SK-N-SH (cell line): ENCODE measurements around the gene KCNAB3. TPM values are rescaled to one million over a fixed set of nuclear protein-coding genes. Genes with fewer than 3 reads are reported as not detected.

ENCODE experiments used
- CTCF ChIA-PET: fragments of 300-600, 350-600 bp; formaldehyde crosslinking; extraction: SDS; loops from one replicate; lab custom pipeline; 2021; lab: Yijun Ruan, JAX
- POLR2A ChIA-PET: fragments of 350-600 bp; sonication (Branson Sonifier 250); formaldehyde crosslinking; extraction: SDS; loops from one replicate; lab custom pipeline; 2020; ENCODE audit warnings: antibody characterized with exemption, inconsistent platforms; lab: Yijun Ruan, JAX
- DNase-seq: peaks from one replicate; pipeline ENCODE4 v3.0.0; 2012
- H2AFZ ChIP-seq: fragments of 200-600 bp; sonication (generic); 2 replicates; pipeline ENCODE4 v1.8.1; 2016; ENCODE audit warnings: antibody characterized with exemption, mild to moderate bottlenecking, low read depth
- H3F3A ChIP-seq: fragments of 200-600 bp; sonication (generic); replicated peaks from 2 replicates; pipeline ENCODE3; 2016; ENCODE audit warnings: antibody characterized with exemption, mild to moderate bottlenecking; ENCODE audit not compliant: insufficient read depth
- H3K27ac ChIP-seq, 2 experiments: fragments of 200-500 bp in 1 of 2; fragments of 200-600 bp in 1 of 2; sonication (Bioruptor generic) in 1 of 2; sonication (generic), shearing (Covaris generic) in 1 of 2; 2 replicates each; pipeline versions ENCODE4 v1.5.1 to v1.6.1; 2014 to 2016; ENCODE audit warnings: low read depth in 2 of 2, inconsistent platforms in 1 of 2, low read length in 1 of 2, mild to moderate bottlenecking in 1 of 2, mixed read lengths in 1 of 2
- H3K27me3 ChIP-seq: fragments of 200-600 bp; sonication (generic), shearing (Covaris generic); 2 replicates; pipeline ENCODE4 v1.6.1; 2016; ENCODE audit warnings: mixed run types; ENCODE audit not compliant: insufficient read depth
- H3K36me3 ChIP-seq, 2 experiments: fragments of 200-500 bp in 1 of 2; fragments of 200-600 bp in 1 of 2; sonication (Bioruptor generic) in 1 of 2; sonication (generic) in 1 of 2; replicated peaks in 1 of 2; 2 replicates each; pipeline versions ENCODE3 to v1.5.1; 2014 to 2016; ENCODE audit warnings: low read length in 1 of 2, mild to moderate bottlenecking in 1 of 2; ENCODE audit not compliant: insufficient read depth in 2 of 2, control insufficient read depth in 1 of 2
- H3K4me1 ChIP-seq, 2 experiments: fragments of 200-500 bp in 1 of 2; fragments of 200-600 bp in 1 of 2; sonication (Bioruptor generic) in 1 of 2; sonication (generic), shearing (Covaris generic) in 1 of 2; 2 replicates each; pipeline versions ENCODE4 v1.5.1 to v1.6.1; 2014 to 2016; ENCODE audit warnings: low read depth in 1 of 2, low read length in 1 of 2, mixed run types in 1 of 2; ENCODE audit not compliant: insufficient read depth in 2 of 2, control insufficient read depth in 1 of 2
- H3K4me2 ChIP-seq: fragments of 200-600 bp; sonication (generic), shearing (Covaris generic); 2 replicates; pipeline ENCODE4 v1.6.1; 2017; ENCODE audit warnings: mixed run types
- H3K4me3 ChIP-seq, 2 experiments: fragments of 200-500 bp in 1 of 2; fragments of 200-600 bp in 1 of 2; sonication (Bioruptor generic) in 1 of 2; sonication (generic), shearing (Covaris generic) in 1 of 2; 2 replicates each; pipeline versions ENCODE4 v1.5.1 to v1.8.1; 2014 to 2016; ENCODE audit warnings: low read depth in 2 of 2, inconsistent platforms in 1 of 2, low read length in 1 of 2, mild to moderate bottlenecking in 1 of 2, mixed read lengths in 1 of 2, moderate library complexity in 1 of 2
- H3K79me2 ChIP-seq: fragments of 200-600 bp; sonication (generic); 2 replicates; pipeline ENCODE4 v1.8.1; 2017; ENCODE audit warnings: mild to moderate bottlenecking; ENCODE audit not compliant: insufficient read depth
- H3K9ac ChIP-seq: fragments of 200-600 bp; sonication (generic); 2 replicates; pipeline ENCODE4 v1.6.1; 2017; ENCODE audit warnings: mixed run types
- H3K9me2 ChIP-seq: fragments of 200-600 bp; sonication (generic); 2 replicates; pipeline ENCODE4 v1.6.1; 2017; ENCODE audit warnings: mixed run types
- H3K9me3 ChIP-seq: fragments of 200-600 bp; sonication (generic); 2 replicates; pipeline ENCODE4 v1.6.1; 2017; ENCODE audit warnings: mixed run types, mild to moderate bottlenecking, moderate library complexity
- H4K20me1 ChIP-seq: fragments of 200-600 bp; sonication (generic); 2 replicates; pipeline ENCODE4 v1.6.1; 2017; ENCODE audit warnings: mild to moderate bottlenecking, mixed run types; ENCODE audit not compliant: insufficient read depth
- CHD2 ChIP-seq: fragments of 150-350 bp; IDR thresholded peaks from 2 replicates; pipeline ENCODE4 v1.6.1; 2018; ENCODE audit warnings: low read length; ENCODE audit not compliant: partially characterized antibody
- FOSL2 ChIP-seq: IDR thresholded peaks from 2 replicates; pipeline ENCODE4 v1.4.0; 2012; ENCODE audit warnings: low read depth, mild to moderate bottlenecking, moderate library complexity, borderline replicate concordance
- JUND ChIP-seq: IDR thresholded peaks from 2 replicates; pipeline ENCODE4 v1.4.0; 2012
- NFIC ChIP-seq: IDR thresholded peaks from 2 replicates; pipeline ENCODE4 v1.4.0; 2012; ENCODE audit warnings: borderline replicate concordance
- RCOR1 ChIP-seq: fragments of 150-350 bp; IDR thresholded peaks from 2 replicates; pipeline ENCODE4 v1.6.1; 2017; ENCODE audit warnings: antibody characterized with exemption, low read length
- RFX5 ChIP-seq: IDR thresholded peaks from 2 replicates; pipeline ENCODE4 v1.6.1; 2012; ENCODE audit warnings: mild to moderate bottlenecking, improper control_type of control experiment, low read length
- TAF1 ChIP-seq: IDR thresholded peaks from 2 replicates; pipeline ENCODE4 v1.6.1; 2012; ENCODE audit warnings: low read depth, mild to moderate bottlenecking, low read length, moderate library complexity, borderline replicate concordance
- WGBS: methylation state at CpG from one replicate; pipeline ENCODE4 v1.1.6; 2017; ENCODE audit warnings: low lambda C conversion rate; 5-methylcytosine and 5-hydroxymethylcytosine counted together
- polyA plus RNA-seq, 3 experiments: library from polyadenylated mRNA; depleted of rRNA; stranded (reverse); fragments of >200 nt; gene quantifications; 2 replicates each; pipeline ENCODE4 v1.2.3, GENCODE V29; 2012
- TF ChIP-seq, protein P1 (sequence below): IDR thresholded peaks from 2 replicates; pipeline ENCODE4 v1.4.0; 2012; ENCODE audit warnings: low read depth, borderline replicate concordance
- TF ChIP-seq, protein P2 (sequence below): IDR thresholded peaks from 2 replicates; pipeline ENCODE4 v1.4.0; 2012; ENCODE audit warnings: low read depth, borderline replicate concordance
- TF ChIP-seq, protein P3 (sequence below): fragments of 200-600 bp; sonication (generic); IDR thresholded peaks from 2 replicates; pipeline ENCODE4 v1.6.1; 2017; ENCODE audit warnings: antibody characterized with exemption, mild to moderate bottlenecking, moderate library complexity

KCNAB3 gene
- polyA plus RNA-seq, 1 of the 3 experiments (the other 2 are of a cell fraction), result 4.4 TPM

DNA sequence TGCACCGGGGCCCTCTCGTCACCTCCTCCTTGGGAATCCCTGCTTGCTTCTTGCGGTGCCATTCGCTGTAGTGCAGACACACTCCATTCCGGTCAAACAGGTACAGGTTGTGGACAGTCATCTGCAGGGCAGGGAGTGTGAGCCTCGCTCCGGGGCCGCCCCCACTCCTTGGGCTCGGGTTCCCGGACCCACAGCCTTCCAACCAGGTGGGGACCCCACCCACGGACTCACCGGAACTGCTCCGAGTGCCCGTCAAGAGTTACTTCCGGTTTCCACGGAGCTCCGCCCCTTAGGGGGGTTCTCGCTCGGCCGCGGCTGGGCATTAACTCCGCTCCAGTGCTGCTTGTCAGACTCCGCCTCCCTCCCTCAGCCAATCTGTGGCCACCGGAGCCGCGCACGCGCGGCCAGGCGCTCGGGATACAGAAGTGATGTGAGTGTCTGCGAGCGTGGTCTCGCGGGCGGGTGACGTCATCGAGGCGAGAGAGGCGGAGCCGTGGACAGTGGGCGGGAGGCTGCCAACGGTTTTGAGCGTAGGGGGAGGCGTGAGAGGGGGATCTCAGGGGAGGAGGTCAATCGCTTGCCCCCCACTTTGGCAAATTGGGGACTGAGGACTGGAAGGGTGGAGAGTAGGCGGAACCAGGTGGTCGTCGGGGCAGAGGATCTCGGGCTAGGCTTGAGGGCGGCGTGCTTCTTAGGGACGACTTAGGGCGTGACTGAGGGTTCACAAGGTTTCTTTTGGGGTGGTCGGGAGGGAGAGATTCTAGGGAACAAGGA lies 2.2 kb upstream of the KCNAB3 start, which contains the start of the genes CNTROB and TRAPPC1 (continued):
- TF ChIP-seq TAF1 (peak; percentile 29; the same call in 1 of the 2 replicates), CHD2 (peak; percentile 98), RFX5 (no peak; the same call in none of the 2 replicates), NFIC (no peak), FOSL2 (peak; percentile 6; the same call in 1 of the 2 replicates), RCOR1 (0 out of 2 replicates have a peak, but pooled peaks have one; percentile 7), JUND (no peak)
- TF ChIP-seq, protein P1, sequence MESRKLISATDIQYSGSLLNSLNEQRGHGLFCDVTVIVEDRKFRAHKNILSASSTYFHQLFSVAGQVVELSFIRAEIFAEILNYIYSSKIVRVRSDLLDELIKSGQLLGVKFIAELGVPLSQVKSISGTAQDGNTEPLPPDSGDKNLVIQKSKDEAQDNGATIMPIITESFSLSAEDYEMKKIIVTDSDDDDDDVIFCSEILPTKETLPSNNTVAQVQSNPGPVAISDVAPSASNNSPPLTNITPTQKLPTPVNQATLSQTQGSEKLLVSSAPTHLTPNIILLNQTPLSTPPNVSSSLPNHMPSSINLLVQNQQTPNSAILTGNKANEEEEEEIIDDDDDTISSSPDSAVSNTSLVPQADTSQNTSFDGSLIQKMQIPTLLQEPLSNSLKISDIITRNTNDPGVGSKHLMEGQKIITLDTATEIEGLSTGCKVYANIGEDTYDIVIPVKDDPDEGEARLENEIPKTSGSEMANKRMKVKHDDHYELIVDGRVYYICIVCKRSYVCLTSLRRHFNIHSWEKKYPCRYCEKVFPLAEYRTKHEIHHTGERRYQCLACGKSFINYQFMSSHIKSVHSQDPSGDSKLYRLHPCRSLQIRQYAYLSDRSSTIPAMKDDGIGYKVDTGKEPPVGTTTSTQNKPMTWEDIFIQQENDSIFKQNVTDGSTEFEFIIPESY, result peak; percentile 95
- TF ChIP-seq, protein P2, sequence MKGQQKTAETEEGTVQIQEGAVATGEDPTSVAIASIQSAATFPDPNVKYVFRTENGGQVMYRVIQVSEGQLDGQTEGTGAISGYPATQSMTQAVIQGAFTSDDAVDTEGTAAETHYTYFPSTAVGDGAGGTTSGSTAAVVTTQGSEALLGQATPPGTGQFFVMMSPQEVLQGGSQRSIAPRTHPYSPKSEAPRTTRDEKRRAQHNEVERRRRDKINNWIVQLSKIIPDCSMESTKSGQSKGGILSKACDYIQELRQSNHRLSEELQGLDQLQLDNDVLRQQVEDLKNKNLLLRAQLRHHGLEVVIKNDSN, result no peak

DNA sequence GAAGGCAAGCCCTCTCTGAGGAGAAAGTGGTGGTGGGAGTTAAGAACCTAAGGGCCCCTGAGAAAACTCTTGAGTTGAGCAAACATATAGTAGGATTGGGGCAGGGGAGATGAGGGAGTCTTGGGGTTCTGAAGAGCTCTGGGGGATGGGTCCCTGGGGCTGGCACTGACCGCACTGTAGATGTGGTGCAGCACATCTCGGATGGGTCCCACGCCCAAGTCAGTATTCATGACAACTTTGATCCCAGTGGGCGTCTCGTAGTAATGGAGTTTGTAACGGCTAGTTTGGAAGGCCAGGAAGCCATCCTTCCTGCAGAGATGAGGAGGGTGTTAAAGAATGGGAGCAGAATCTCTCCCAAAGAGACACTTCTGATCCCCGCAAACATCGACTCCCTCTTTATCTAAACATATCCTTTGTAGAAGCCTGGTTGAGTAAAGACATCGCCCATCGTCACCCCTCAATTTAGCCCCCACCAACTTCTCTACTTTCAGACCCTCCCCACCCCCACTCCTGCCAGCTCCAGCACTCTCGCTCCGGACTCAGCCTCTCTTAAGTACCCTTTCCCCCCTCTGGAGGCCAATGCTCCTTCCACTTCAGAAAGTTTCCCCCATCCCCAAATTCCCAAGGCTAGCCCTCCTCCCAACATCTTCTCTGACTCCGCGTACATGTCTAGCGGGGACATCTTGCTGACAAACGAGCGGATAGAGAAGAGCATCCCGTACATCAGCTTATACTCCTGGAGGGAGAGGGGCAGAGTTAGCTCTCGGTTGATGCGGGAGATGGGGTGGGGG lies 1.4 kb upstream of the KCNAB3 start:
- no peaks in the 10 kb centered on the region for H3K9me3 ChIP-seq
- TF ChIP-seq TAF1 (no peak), FOSL2 (no peak)
- TF ChIP-seq, protein P2, result no peak
- TF ChIP-seq, protein P3, sequence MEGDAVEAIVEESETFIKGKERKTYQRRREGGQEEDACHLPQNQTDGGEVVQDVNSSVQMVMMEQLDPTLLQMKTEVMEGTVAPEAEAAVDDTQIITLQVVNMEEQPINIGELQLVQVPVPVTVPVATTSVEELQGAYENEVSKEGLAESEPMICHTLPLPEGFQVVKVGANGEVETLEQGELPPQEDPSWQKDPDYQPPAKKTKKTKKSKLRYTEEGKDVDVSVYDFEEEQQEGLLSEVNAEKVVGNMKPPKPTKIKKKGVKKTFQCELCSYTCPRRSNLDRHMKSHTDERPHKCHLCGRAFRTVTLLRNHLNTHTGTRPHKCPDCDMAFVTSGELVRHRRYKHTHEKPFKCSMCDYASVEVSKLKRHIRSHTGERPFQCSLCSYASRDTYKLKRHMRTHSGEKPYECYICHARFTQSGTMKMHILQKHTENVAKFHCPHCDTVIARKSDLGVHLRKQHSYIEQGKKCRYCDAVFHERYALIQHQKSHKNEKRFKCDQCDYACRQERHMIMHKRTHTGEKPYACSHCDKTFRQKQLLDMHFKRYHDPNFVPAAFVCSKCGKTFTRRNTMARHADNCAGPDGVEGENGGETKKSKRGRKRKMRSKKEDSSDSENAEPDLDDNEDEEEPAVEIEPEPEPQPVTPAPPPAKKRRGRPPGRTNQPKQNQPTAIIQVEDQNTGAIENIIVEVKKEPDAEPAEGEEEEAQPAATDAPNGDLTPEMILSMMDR, result no peak
- WGBS, result 27% methylated on average over 20 of the region's 20 CpGs
- CTCF ChIA-PET, result interaction anchor here (0.7 to 8.2 kb wide), 9 partner anchors 15 to 188 kb away, joined by 3 to 61 read pairs (median 5); partner anchors contain the start of gene RNF227
- no peak for DNase-seq
- 0 out of 2 replicates have a peak, but pooled peaks cover 9% of the 10 kb centered on the region for H4K20me1 ChIP-seq
- peak overlapping the region; percentile 96 for H3K4me2 ChIP-seq
- peak overlapping the region; percentile 80 for H3K9ac ChIP-seq
- POLR2A ChIA-PET, result interaction anchor here (1.0 to 2.7 kb wide), 3 partner anchors 13 to 46 kb away, joined by 5 to 11 read pairs (median 8); partner anchors contain the start of gene RNF227
- no peaks in the 10 kb centered on the region for H3K9me2 ChIP-seq
- H2AFZ ChIP-seq, result peak overlapping the region; percentile 82; the same call in 1 of the 2 replicates
- H3F3A ChIP-seq, result peaks cover 4% of the 10 kb centered on the region
- peaks cover 21 to 38% of the 10 kb centered on the region in 2 experiments; a peak in 3 of 4 replicates for H3K4me1 ChIP-seq
- H3K36me3 ChIP-seq, result peaks cover 11 to 15% of the 10 kb centered on the region in 2 experiments
- peak overlapping the region in 1 of 2 experiments; percentile 83; a peak in 3 of 4 replicates for H3K27ac ChIP-seq
- peak overlapping the region; percentile 99 to 100 for H3K4me3 ChIP-seq
- no peaks in the 10 kb centered on the region for H3K27me3 ChIP-seq
- H3K79me2 ChIP-seq, result peaks cover 52% of the 10 kb centered on the region
